HG02763 (cell line): ENCODE results near the gene TNNC2.
A peak's percentile ranks its signal among the peaks of the same experiment; 100 is the strongest.
"Not testable (repeated sequence)": the region's sequence is repeated elsewhere in the genome, so short reads cannot be mapped to it uniquely, and the experiment has no call there.

Source experiments
- ATAC-seq: cut with Tn5 transposase; IDR thresholded peaks from one replicate; pipeline ENCODE4 v1.9.1; 2021; ENCODE audit warnings: mild to moderate bottlenecking, moderate library complexity; ENCODE audit not compliant: unreplicated experiment

Gene TNNC2

GRCh38 chr20:45827030-45827652, at the start of gene TNNC2:
TSS of gene TNNC2 (minus strand) at chr20:45827312. CDS start at chr20:45827248, 64 bp downstream.
- no peak for ATAC-seq

DNA sequence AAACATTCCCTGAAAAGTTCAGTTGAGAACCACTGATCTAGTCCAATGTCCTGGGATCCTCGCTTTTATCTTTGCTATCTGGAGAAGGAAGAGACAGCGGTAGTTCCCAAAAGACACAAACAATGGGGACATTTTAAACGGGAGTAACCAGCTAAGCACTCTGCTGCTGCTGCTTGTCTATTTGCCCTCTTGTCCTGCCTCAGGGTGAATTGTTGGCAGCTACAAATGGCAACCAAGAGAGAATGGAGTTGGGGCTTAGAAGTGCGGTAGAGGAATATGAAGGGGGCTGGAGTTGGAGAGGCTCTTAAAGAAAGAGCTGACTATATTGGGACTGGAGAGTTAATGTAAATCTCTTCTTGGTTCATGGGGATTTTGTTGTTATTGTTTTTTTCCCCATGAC, 47.5 kb upstream of the TNNC2 start:
- no peak for ATAC-seq

GRCh38 chr20:45874104-45874481, 47.0 kb upstream of the TNNC2 start:
- ATAC-seq: not testable (repeated sequence)

DNA sequence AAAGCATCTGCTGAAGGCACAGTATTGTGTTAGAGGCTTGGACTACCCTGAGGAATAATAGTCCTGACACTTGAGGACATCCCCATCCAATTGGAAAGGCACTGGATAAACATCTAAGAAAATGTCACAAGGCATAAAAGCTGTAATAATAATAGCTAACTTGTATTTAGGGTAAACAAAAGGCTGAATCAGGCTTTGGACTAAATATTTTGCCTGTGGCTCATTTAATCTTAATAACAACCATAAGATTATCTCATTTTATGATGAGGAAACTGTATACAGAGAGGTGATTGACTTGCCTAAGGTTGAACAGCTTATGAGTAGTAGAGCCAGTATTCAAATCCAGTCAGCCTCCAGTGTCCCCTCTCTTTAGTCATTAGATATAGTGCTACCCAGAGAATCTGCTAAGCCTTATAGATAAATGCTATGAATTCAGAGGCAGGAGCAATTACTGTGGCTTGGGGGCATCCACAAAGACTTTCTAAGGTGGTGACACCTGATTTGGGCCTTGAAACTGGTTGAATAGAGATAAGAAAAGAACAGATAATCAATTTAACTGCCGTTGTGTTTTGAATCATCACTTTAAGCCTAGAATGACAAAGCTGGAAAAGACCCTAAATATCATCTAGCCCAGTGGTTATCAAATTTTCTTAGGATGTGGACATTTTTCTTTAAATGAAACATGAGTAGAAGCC, 46.4 kb upstream of the TNNC2 start:
- ATAC-seq: no peak

GRCh38 chr20:45872626-45873025, 45.5 kb upstream of the TNNC2 start:
- ATAC-seq: no peak

- no peak for ATAC-seq
These were observed 40.7 kb upstream of the TNNC2 start for GRCh38 chr20:45867819-45868176.

DNA sequence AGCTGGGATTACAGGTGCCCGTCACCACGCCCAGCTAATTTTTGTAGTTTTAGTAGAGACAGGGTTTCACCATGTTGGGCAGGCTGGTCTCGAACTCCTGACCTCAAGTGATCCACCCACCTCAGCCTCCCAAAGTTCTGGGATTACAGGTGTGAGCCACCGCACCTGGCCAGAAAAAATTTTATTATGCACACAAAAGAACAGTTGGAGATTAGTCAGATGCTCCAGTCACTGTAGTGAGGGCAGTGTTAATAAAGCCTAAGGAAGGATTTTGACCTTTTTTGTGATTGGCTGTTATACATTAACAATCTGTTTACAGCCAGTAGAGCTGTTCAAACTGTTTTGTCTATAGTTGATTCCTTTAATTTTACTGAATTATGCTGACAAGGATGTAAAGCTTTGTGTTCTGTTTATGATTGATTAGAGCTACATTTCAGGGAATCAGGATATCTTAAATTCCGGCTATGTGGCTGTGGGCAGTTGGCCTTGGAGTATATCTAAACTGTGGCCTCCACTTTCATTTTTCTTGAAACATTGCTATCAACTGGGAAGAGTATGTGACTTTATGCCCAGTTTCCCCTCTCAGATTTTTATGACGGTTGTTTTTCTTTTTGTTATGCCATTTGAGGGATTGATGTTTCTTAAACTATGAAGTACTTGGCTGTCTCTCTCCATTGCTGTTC, 40.2 kb upstream of the TNNC2 start:
- no peak for ATAC-seq

- ATAC-seq: no peak
These were observed 39.3 kb upstream of the TNNC2 start for GRCh38 chr20:45866454-45866853.

GRCh38 chr20:45863543-45864470, 36.7 kb upstream of the TNNC2 start:
- no peak for ATAC-seq

DNA sequence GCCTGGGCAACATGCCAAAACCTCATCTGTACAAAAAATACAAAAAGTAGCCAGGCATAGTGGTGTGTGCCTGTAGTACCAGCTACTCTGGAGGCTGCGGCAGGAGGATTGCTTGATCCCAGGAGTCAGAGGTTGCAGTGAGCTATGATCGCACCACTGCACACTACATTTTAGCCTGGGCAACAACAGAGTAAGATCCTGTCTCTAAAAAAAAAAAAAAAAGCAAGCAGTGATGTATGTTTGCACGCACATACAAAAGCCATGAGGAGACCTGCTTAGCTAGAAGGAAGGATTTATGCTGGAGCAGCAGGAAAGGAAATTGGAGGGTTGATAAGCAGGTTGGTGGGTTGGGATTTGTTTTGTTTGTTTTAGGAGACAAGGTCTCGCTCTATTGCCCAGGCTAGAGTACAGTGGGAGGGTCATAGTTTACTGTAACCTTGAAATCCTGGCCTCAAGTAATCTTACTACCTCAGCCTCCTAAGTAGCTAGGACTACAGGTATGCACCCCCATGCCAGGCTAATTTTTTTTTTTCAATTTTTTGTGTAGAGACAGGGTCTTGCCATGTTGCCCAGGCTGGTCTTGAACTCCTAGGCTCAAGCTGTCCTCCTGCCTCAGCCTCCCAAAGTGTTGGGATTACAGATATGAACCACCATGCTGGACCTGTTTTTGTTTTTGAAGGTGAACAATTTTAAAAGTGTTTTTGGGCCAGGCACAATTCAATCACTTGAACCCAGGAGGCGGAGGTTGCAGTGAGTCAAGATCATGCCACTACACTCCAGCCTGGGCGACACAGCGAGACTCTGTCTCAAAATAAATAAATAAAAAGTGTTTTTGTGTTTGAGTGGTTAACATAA, 34.3 kb upstream of the TNNC2 start:
- no peak for ATAC-seq

DNA sequence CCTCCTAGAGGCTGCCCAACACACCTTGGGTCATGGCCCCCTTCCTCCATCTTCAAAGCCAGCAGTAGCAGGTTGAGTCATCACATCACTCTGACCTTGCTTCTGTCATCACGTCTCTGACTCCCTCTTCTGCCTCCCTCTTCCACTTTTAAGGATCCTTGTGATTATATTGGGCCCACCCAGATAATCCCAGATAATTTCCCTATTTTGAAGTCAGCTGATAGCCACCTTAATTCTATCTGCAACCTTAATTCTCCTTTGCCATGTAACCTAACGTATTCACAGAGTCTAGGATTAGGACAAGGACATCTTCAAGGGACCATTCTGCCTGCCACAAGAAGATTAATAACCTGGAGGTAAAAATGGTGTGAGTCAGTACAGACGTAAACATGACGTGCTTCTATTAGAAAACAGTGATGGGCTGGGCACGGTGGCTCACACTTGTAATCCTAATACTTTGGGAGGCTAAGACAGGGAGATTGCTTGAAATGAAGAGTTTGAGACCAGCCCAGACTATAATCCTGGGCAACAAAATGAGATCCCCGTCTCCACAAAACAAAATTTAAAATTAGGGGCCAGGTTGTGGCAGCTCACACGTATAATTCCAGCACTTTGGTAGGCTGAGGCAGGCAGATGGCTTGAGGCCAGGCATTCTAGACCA, 33.6 kb upstream of the TNNC2 start:
- ATAC-seq: no peak

GRCh38 chr20:45859916-45860315, 32.8 kb upstream of the TNNC2 start:
- no peak for ATAC-seq

GRCh38 chr20:45857882-45858216, 30.7 kb upstream of the TNNC2 start:
- ATAC-seq: no peak

DNA sequence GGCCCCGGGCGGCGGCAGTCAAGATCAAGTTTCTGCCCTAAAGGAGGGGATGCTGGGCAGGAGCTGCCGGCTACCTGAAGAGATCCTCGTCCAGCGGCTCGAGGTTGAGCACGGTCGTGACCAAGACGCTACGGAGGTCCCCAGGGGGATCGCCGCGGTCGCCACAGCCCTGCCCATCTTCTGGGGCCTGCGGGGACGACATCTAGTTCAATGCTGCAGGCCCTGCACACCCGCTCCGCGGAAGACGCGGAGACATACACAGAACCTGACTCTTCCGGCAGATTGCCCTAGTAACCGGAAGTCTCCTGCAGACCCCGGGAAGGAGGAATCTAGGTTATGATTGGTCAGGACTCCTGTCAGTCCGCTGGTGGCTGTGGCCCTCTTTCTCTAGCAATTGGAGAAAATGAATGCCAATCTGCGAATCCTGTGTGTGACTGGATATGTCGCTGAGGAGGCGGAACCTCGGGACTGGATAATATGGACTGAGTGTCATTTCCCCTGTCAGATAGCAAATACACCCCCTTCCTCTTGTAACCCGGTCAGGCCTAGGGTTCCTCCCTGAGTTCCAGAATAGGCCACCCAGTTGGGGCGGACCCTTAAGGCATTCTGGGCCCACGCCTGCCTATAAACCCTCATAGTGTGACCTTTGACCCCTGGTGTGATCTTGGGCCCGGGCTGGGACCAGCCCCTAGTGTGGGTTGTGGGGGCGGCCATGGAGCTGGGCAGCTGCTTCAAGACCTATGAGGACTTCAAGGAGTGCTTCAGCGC, 30.2 kb upstream of the TNNC2 start, which contains the start of the genes ACOT8 and ZSWIM3:
Gene ACOT8 (minus strand): TSS at position 279 of the 768 bp plus-strand sequence. CDS start 77 bp downstream, at position 202.
Gene ZSWIM3 (plus strand): TSS at position 501 of the 768 bp plus-strand sequence. CDS start 212 bp downstream, at position 713.
- peak; percentile 98 for ATAC-seq

DNA sequence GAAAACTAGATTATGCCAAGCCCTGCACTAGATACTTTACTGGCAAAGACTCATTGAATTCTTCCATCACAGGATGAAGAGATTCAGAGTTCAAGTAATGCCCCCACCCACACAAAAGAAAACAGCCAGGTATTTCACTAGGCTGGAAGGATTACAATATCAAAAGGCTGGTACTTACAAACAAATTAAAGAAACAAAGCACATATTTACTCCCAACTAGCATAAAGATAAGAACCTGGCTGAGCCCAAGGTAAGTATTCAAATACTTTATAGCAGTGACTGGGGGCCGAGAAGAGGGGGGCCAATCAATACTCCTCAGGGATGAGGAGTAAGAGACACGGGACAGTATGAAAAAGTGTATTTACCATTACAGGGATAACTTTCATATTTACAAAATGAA, 26.4 kb upstream of the TNNC2 start:
- no peak for ATAC-seq

DNA sequence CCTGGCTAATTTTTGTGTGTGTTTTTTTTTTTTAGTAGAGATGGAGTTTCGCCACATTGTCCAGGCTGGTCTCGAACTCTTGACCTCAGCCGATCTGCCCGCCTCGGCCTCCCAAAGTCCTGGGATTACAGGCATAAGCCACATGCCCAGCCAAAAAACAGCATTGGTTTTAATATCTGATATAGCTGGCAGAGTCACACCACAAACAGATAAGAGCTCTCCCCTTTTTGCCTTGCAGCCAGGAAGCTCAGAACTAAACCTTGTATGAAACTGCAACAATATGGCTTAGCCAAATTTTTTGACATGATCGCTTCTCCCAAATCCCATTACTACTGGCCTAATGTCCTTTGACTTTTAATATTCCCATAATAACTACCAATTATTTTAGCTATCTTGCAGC, 25.2 kb upstream of the TNNC2 start:
- ATAC-seq: no peak

- ATAC-seq: no peak
These were observed 24.4 kb upstream of the TNNC2 start for GRCh38 chr20:45851501-45851900.

GRCh38 chr20:45850926-45851325, 23.8 kb upstream of the TNNC2 start:
- ATAC-seq: no peak

DNA sequence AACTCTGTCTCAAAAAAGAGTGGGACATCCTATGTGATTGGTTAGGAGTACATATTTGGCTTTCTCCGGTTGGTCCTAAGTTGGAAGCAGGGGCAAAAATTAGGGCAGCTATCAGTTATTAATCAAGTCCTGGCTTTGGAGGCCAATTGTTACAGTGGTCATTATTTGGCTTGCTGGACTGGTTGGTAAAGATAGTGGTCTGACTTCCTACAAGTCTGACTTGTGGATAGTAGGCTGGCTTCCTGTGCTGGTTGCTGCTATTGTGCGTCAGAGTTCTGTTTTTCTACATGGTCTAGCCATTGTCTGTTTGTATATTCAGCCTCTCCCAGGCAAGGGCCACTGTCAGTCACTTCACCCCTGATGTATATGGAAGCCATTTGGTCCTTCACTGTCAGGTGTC, 23.1 kb upstream of the TNNC2 start:
- ATAC-seq: no peak
